HG03095 (cell line): ENCODE results near the gene MACROH2A2.

Source experiments
- ATAC-seq: cut with Tn5 transposase; IDR thresholded peaks from one replicate; pipeline ENCODE4 v1.9.1; 2021; ENCODE audit warnings: moderate library complexity; ENCODE audit not compliant: unreplicated experiment

The MACROH2A2 gene

GRCh38 chr10:70125918-70126552 is 73.4 kb downstream of the MACROH2A2 start:
- ATAC-seq: no peak

DNA sequence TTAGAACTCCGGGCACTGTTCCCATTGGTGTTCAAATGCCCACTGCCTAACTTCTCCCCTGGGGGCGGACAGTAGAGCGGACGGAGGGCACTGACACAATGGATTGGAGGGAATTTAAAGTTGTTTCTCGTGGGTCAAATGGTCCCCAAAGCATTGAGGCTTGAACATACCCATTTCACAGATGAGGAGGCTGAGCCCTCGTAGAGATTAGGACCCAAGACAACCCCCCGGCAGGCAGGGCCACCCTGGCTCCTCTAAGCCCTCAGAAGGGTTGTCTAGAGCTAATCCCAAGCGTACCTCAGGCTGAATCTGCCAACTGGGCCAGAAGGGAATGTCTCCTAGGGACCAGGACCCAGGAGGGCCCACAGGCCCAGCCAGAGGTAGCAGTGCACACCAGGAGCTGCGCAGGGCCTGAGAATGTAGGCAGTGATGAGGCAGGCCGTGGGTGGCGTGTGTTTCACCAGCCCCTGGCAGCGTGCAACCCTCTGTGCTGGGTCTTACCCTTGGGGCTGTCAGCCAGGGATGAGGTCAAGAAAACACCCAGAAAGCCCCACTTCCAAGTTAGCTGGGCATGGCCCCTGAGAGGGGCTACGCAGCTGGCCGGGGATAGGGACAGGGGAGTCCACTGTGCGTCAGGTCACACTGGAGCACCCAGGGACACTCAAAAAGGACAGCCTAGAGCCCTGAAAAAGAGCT is 74.2 kb downstream of the MACROH2A2 start:
- ATAC-seq: no peak

- no peak for ATAC-seq
These were observed 78.4 kb downstream of the MACROH2A2 start for GRCh38 chr10:70130878-70131559.

DNA sequence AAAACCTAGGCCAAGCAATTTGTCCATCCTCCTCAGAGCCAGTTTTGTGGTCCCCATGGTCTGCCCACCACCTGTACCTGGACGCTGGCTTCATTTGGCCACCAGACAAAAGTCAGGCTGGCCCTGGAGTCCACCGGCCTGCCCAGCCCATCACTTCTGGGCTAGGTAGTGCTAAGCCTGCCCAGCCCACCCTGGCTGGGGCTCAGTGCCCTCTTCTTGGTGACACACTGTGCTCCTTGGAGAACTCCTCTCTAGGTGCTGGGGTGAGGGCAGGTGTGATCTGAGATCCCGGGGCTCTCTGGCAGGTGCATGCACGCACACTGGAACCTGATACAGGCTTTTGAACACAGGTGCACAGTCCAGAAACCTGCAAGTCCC is 78.9 kb downstream of the MACROH2A2 start:
- no peak for ATAC-seq

- peak; percentile 69 for ATAC-seq
These were observed 79.7 kb downstream of the MACROH2A2 start, which contains the start of gene AIFM2 for GRCh38 chr10:70132098-70133029. Gene AIFM2 (minus strand): TSS chr10:70132825. CDS start chr10:70124084, 8,741 bp downstream.

DNA sequence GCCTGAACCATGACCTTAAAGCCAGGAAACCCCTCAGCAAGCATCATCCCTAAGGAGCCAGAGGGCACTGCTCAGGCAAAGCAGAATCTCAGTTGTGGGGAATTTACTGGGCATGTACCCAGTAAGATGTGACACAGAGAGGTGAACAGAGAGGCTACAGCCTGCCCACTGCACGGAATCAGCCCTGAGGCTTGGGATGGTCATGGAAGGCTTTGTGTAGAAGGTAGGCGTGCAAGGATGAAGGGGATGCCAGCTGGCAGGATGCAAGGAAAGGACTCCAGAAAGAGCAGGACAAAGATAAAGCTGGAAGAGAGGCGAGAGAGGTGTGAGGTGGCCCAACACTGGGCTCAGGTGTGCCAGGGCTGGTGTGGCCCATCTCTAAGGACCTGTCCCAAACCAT is 82.4 kb downstream of the MACROH2A2 start:
- no peak for ATAC-seq

DNA sequence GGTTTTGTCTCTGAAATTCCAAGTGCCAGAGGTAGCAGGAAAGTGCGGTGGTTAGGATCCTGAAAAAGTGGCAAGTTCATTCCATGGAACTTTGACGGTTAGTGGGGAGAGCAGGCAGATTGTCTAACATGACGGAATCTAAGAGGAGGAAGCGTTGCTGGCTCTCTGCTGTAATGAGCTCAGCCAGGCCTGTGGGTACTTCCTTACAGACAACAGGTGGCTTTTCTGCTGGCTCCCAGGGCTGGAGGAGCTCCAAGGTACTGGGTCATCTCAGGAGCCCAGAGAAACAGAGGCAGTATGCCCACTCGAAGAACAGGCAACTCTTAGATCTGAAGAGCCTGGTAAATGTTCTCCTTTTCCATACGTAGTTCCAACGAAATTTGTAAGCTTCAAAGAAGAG is 83.0 kb downstream of the MACROH2A2 start:
- no peak for ATAC-seq

DNA sequence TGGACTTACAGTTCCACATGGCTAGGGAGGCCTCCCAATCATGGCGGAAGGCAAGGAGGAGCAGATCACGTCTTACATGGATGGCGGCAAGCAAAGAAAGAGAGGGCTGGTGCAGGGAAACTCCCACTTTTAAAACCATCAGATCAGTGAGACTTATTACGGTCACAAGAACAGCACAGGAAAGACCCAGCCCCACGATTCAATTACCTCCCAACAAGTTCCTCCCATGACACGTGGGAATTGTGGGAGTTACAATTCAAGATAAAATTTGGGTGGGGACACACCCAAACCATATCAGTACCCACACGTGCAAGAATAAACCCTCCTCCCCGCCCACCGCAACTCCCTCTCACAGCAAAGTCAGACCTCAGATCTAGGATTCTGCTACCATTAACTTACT is 84.5 kb downstream of the MACROH2A2 start:
- ATAC-seq: no peak

GRCh38 chr10:70137927-70138883 is 85.6 kb downstream of the MACROH2A2 start:
- no peak for ATAC-seq

DNA sequence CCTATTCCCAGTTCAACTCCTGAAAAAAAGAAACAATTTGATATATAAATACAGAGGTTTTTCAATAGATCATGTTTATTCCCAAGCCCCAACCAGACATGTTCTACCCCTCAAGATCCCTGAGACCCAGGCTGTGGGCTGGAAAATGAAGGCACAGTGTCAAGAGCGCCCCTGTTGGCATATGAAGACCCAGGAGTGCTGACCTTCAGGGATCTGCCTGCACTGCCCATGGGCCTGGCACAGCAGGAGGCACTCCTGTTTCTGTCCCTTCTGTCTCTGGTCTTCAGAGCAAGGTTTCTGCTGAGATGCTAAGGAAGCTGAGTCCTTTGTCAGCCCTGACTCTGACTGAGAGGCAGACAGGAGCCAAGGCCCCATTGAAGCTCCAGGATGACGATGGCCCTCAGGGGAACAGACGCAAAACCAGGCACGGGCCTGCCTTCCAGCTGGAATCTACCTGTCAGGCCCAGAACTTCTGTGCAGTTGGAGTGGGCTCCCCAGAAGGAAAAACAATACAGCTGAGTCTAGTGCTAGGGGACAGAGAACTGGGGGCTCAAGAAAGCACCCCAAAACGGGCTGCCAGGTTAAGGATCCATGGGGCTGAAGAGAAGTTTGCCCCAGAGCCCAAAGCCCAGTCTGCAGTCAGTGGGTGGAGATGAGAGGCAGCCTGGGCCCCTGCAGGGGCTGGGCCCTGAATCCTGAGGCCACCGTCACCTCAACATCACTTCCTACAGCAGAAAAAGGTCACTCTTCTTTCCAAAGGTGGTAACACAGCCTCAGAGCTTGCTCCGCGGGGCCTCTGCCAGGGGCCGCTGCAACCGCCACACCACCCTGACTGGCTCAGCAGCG is 86.7 kb downstream of the MACROH2A2 start:
- ATAC-seq: no peak

DNA sequence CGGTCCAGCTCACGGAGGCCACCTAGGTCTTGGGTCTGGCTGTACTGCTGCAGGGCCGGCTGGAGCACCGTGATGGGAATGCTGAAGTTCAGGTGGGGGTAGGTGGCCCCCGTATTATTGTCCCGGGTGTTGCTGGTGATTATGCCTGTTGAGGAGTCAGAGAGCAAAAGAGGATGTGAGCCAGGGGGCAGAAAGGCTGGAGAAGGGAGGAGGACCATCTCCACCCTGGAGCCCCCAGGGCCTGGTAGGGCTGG is 87.3 kb downstream of the MACROH2A2 start:
- ATAC-seq: no peak

GRCh38 chr10:70140297-70140696 is 87.7 kb downstream of the MACROH2A2 start:
- no peak for ATAC-seq

DNA sequence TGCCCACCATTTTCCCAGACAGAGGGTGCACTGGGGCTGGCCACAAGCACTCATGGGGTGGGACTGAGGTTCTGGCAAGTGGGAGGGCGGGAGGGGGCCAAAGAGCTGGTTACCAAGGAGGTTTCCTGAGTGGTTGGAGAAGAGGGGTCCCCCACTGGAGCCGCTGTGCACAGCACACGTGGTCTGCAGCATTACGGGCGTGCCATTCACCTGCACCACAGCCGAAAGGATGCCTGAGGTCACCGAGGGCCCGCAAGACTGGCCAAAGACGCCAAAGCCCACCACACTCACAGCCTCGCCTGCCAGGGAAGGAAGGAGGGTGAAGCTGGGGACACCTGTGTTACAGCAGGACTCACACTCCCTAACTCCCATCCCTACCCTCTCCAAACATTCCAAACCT is 89.9 kb downstream of the MACROH2A2 start:
- ATAC-seq: no peak

DNA sequence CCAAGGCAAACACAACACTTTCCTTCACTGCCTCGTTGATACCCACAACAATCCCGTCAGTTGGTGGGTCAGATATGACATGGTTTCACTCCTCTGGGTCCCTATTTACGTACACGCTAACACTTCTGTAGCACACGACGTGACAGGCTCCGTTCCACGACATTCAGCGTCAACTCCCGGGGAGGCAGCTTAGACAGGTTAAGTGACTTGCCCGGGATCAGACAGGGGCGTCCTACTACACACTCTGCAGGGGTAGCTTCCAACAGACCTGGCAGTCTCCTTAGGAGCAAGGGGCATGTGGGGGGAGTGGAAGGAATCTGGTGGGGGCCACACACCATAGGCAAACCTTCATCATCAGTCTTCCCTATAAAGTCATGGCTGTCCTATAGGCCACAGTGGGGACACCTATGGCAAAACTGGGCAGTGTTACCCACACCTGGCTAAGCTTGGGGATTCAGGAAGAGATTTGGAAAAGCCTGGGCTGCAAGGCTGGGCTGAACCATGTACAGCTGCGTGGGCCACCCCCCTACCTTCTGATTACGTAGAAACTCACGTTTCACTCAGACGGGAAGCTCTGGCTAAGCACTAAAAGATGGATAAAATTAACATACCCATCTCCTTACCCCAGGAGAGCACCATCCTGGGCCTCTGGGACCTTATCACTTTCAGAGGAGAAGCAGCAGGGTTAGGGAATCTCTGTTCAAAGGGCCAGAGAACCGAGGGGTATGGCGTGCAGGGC is 91.9 kb downstream of the MACROH2A2 start:
- no peak for ATAC-seq

DNA sequence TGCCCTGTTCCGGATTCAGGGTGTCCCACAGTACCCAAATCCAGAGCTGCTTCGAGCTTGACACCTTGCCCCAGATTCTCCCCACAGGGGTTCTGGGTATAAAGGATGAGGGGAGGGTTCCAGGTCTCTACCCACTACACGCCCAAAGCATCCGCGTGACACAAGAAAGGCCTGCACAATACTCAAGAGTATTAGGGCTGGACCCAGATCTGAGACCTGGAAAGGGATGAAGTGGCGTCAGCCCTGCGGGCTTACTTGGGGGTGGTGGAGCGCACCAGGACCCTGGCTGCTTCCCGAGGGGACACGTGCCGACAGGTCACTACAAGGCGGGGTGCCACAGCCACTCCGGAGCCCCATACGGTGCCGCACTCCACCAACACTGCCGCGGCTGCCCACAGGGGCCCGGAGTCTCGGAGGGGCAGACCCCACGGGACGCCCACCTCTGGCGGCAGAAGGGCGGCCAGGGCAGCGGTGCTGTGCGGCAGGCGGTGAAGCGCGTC is 92.6 kb downstream of the MACROH2A2 start:
- peak; percentile 1 for ATAC-seq

DNA sequence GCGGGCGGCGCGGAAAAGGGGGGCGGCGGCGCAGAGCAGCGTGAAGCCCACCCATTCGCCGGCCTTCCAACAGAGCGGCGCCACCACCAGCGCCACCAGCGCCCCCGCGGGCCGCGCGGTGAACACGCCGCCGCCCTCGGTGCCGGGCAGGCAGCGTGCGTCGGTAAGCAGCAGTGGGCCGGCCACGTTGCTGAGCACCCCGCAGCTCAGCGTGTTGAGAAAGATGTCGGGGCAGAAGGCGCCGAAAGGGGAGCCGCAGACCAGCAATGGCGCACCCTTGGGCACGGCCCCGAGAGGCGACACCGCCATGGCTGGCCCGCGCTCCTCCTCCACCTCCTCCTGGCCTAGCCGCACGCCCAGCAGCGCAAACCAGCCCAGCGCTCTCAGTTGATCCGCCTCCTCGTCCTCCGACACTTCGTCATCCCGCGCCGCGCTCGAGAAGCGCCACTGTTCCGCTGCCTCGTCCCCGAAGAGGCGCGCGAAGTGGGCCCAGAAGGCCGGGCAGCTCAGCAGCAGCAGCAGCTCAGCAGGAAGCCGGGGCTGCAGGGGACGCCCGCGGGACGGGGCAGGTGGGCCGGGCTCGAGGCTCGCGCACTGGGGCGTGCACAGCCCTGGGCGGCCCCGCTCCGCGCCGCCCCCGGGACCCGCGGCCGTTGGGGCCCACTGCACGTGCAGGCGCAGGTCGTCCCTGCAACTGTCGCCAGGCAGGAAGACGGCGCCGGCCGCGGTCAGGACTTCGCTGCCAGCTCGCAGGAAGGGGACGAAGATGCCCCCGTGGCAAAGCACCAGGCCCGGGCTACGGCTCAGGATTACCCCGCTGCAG is 93.2 kb downstream of the MACROH2A2 start:
- ATAC-seq: peak; percentile 47

DNA sequence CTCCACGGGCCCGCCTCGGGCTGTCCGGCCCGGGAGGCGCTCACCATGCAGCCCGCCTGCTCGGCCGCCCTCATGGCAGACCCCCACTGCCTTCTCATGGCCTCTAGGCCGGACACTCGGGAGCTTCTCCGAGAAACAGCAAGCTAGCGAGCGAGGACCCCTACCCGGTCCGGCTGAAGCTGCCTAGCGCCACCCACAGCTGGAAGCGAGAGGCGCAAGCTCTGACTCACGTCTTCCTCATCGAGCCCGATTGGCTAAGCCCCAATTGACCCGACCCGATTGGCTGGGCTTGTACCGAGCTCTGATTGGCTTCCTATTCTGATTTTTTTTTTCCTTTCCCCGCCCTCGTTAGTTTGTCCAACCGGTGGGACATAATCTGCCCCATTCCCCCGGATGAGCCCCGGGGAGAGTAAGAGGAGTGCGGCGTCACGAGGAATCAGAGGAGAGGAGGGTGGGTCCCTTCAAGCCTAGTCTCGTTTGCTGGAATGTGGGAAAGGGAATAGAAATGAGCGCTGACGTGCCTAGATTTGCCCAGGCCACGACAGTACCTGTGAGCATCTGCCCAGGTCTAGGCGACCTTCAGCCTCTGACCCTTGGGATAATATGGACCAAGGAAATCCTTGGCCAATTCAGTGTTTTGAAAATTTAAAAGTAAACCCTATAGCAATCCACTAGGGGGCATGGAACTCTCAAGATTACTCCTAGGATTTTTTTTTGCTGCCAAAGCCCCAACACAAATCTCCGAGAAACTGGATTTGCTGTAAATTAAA is 94.0 kb downstream of the MACROH2A2 start, which contains the start of gene TYSND1:
Gene TYSND1, minus strand, starts transcription at position 212 of the 770 bp plus-strand sequence. Its CDS starts 114 bp downstream, at position 98.
- ATAC-seq: peak; percentile 93
